GM12801 (cell line): ENCODE measurements around the gene MEGF6.

Experiments
- CTCF ChIP-seq: IDR thresholded peaks from one replicate; pipeline ENCODE4 v1.5.1; 2011; ENCODE audit warnings: control low read depth; ENCODE audit not compliant: insufficient read length; ENCODE audit errors: extremely low read depth

MEGF6 gene

GRCh38 chr1:3533067-3534048 is 78.0 kb downstream of the MEGF6 start:
- TF ChIP-seq CTCF, result no peak

- TF ChIP-seq CTCF, result no peak
These were observed 79.4 kb downstream of the MEGF6 start for GRCh38 chr1:3531928-3532327.

GRCh38 chr1:3530926-3531818 is 80.1 kb downstream of the MEGF6 start:
- no peak for TF ChIP-seq CTCF

- TF ChIP-seq CTCF, result no peak
These were observed 81.0 kb downstream of the MEGF6 start for GRCh38 chr1:3530086-3530925.

GRCh38 chr1:3529099-3529729 is 82.1 kb downstream of the MEGF6 start:
- no peak for TF ChIP-seq CTCF

- no peak for TF ChIP-seq CTCF
These were observed 83.5 kb downstream of the MEGF6 start for GRCh38 chr1:3527774-3528173.
